GM19239 (cell line): ENCODE results near the gene CYP11A1.
"Not testable (repeated sequence)": the region's sequence is repeated elsewhere in the genome, so short reads cannot be mapped to it uniquely, and the experiment has no call there.

Experiments
- DNase-seq: peaks from one replicate; pipeline ENCODE4 v3.0.0; 2011; ENCODE audit warnings: low spot score; ENCODE audit not compliant: insufficient read length
- FAIRE-seq: peaks from 2 replicates; lab custom pipeline; 2011; peaks lifted over from hg19 to GRCh38; lab: Jason Lieb, UNC

Gene CYP11A1

DNA sequence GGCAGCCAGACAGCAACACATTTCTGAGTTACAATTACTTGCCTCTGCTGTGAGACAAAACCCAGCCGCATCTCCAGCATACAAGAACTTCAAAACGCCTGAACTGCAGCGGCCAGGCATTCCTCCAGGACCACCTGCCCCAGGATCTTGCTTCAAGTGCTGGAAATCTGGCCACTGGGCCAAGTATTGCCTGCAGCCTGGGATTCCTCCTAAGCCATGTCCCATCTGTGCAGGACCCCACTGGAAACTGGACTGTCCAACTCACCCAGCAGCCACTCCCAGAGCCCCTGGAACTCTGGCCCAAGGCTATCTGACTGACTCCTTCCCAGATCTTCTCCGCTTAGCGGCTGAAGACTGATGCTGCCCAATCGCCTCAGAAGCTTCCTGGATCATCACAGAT, 11.4 kb downstream of the CYP11A1 start:
- not testable (repeated sequence) for FAIRE-seq, DNase-seq

DNA sequence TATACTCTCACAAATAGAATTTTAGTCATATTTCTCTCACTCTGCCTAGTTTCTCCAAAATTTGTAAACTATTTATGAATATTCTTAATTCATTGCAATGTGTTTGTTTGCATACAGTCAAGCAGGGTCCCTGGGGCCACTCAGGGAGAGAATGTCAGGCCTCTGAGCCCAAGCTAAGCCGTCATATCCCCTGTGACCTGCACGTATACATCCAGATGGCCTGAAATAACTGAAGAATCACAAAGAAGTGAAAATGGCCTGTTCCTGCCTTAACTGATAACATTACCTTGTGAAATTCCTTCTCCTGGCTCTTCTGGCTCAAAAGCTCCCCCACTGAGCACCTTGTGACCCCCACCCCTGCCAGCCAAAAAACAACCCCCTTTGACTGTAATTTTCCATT, 13.5 kb downstream of the CYP11A1 start:
- not testable (repeated sequence) for FAIRE-seq, DNase-seq

DNA sequence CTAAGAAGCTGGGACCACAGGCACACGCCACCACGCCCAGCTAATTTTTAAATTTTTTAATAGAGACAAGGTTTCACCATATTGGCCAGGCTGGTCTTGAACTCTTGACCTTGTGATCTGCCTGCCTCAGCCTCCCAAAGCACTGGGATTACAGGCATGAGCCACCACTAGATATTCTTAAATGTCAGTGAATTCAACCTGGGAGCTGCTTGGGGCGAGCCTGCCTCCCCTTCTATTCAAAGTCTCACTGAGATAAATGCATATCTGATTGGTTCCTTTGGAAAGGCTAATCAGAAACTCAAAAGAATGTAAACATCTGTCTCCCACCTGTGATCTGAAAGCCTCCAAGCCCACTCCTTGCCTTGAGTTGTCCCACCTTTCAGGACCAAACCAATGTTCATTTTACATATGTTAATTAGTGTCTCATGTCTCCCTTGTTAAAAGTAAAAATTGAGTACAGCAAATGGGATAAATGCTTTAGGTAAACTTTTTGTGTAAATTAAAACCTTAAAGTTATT, 15.0 kb downstream of the CYP11A1 start:
- DNase-seq (no peak), FAIRE-seq (no peak)

DNA sequence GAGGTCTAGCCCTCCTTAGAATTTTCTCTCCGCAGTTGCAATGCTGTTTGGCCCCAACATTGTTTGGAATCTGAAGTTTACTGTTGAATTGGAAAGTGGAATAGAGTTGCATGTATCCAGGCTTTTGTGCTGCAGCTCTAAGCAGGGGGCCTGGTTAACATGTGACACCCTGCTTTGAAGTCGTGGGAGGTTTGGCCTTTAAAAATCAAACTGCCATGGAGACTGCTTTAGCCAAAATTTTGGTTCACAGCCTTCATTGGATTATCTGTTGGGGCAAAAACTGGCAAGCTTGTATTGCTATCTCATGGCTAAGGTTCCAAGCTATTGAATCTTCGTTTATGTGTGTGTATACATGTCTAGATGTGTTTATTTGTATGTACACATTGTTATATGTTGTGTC, 15.8 kb downstream of the CYP11A1 start:
- FAIRE-seq (no peak), DNase-seq (no peak)

DNA sequence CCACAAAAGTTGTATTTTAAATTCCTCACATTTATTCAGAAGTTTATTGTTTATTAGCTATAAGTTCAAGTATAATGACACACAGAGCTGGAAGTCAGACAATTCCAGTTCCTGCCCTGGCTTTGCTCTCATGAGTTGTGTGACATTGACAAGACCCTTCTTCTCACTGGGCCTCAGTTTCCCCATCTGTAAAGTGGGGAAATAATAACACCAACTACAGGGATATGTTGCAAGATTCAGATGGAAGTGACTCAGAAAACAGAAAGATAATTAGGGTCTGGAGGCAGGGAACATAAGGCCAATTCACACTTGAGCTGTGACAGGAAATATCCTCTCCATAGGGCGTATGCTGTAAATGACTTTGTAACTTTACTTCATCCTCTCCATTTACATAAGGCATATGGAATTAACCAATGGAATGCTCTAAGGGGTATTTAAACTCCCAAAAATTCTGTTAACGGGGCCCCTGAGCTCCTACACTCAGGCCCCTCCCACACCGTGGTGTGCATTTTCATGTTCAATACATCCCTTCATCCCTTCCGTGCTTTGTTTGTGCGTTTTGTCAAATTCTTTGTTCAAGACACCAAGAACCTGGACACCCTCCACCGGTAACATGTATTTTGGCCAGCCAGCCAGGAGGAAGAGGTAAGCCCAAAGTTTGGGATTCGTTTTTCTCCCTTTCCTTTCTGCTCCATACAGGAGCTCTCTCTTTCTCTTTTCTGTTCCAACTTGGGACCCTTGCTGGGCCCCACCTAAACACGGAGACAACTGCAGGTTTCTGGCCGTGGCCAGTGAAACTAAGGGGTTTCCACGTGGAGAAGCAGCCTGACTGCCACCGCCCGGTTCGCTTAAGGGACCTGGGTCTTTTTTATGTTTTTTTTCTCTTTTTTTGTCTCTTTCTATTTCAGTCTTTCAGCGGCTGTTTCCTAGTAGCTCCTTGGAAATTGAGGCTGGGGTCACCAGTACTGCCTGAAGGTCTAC, 16.9 kb downstream of the CYP11A1 start:
- DNase-seq = no peak
- no peak for FAIRE-seq

DNA sequence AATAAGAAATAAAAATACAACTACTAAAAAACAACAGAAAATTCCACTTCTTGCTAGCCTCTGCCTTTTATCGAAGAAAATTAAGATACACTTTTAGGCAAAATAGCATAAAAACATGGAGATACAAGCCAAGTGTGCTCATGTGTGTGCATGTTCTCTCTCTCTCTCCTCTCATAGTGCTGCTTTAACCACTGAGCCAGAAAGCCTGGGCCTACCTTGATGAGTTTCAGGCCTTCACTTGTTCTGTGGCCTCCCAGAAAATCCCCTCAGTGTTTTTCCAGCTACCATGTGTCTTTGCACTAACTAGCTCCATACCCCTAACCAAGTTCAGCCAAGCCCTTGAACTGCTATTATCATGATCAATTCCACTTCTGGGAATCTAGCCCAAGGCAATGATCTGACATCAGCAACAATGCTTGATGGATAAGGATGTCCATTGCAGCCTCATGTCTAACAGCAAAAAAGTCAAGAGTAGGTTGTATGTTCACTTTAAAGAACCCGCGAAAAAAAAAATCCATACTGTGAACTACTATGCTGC, 18.1 kb downstream of the CYP11A1 start:
- no peak for FAIRE-seq
- no peak for DNase-seq

DNA sequence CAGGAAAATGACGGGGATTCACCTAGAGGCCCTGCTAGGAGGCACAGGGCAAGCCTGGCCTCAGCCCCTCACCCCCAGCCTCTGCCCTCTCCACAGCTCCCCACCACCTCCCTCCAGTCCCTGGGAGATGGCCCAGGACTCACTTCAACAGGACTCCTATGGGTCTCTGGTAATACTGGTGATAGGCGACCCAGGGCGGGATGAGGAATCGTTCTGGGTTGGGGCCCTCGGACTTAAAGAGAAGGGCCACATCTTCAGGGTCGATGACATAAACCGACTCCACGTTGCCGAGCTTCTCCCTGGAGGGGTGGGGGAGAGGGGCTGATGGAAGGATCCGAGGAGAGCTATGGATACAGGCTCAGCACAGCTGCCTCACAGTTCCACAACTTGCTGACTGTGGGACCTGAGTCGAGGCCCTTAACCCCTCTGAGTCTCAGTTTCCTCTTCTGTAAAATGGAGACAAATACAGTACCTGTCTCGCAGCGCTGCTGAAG, 19.6 kb downstream of the CYP11A1 start:
- no peak for FAIRE-seq
- no peak for DNase-seq

DNA sequence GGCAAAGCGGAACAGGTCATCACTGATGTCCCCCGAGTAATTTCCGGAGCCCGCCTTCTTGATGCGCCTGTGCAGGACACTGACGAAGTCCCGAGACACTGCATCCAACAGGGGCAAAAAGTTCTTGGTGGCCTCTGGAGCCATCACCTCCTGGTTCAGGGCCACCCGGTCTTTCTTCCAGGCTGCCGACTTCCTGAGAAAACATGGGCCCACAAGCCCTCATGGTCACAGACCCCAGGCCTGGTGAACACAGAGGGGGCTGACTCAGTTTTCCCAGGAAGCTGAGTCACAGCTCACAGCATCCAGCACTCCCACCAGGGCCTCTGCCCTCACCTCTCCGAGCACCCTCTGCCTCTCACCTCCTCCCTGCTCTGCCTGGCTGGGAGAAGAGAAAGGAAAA, 22.4 kb downstream of the CYP11A1 start:
- no peak for DNase-seq

DNA sequence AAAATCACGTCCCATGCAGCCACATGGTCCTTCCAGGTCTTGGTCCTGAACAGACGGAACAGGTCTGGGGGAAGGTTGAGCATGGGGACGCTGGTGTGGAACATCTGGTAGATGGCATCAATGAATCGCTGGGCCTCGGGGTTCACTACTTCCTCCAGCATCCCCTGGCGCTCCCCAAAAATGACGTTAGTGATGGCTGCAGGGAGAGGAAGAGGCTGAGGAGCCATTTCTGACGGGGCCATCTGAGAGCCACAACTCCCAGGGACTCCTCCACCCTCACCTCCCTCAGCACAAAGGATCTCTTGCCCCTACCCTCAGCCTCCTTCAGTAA, 23.7 kb downstream of the CYP11A1 start:
- DNase-seq (no peak), FAIRE-seq (no peak)

More for the DNA sequence above, 22.4 kb downstream of the CYP11A1 start:
- no peak for FAIRE-seq

DNA sequence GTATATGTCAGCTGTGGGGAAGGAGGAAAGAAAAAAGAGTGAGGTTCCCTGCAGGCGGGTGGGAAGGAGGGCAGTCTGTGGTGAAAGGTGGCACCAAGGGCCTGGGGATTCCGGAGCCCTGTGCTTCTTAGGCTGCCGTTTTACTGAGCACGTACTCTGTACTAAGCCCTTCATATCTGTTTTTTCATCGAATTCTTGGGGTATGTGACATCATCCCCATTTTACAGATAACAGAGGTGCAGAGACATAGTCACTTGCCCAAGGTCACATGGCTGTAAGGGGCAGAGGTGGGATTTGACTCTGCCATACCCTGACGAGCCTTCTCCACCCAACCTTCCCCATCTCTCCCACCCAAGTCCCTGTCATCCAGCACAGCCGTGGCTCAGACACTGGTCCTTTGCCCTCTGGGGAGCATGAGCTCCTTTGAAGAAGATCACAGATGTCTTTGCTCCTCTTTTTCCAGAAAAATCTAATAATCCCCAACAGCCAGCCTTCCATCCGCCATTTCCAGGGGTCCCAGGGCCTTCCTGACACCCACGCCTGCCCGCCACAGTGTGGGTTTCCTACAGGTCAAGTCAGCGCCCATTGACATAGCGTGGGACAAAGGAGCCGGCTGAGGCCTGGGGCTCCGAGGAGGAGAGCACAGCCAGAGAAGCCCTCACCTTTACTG, 24.2 kb downstream of the CYP11A1 start:
- DNase-seq (no peak), FAIRE-seq (no peak)

DNA sequence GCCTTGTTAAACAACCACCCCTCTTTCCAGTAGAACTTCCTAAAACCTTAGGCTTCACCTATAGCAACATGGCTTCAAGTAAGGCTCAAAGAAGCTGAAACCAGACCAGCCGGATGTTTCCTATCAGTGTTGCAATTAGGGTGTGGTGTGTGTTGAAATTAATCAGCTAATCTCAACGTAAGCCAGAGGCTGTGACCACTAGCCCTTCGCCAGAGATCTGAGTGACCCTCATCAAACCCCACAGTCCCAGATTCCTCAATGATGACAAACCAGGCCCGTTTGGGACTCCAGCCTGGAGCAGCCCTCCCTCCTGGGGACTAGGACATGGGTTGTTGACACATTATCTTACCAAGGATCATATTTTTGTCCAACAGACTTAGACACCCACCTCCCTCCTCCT, 27.3 kb downstream of the CYP11A1 start:
- no peak for FAIRE-seq

DNA sequence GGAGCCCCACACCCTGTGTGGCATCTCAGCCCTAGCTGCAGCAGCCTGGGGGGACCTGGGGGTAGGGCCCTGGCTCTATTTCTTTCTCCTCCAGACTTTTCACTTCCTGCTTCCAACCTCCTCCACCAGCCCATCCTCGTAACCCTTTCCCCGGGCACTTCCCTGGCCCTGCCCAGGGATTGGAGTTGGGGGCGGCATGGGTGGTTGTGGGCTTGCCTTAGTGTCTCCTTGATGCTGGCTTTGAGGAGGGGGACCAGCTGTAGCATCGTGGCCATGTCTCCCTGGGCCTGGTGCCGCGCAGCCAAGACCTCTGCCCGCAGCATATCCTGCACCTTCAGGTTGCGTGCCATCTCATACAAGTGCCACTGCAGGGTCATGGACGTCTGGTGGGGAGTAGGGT, 28.1 kb downstream of the CYP11A1 start:
- FAIRE-seq (no peak), DNase-seq (no peak)

More for the DNA sequence above, 27.3 kb downstream of the CYP11A1 start:
- DNase-seq = no peak

DNA sequence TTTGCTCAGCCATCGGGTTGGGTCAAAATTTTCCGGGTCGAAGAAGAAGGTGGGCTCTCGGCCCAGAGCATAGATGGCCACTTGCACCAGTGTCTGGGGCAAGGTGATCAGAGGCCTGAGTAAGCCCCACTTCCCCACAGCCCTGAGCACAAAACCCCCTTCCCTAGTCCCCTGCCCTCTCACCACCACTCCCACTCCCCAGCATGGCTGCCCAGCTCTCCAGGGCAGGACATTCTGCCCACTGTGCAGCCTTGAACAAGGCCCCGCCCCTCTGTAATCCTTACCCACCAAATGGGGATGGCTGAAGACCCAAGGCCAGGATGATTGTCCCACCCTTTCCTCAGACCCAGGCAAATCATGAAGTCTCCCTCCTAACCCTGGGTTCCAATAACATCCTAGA, 28.8 kb downstream of the CYP11A1 start:
- FAIRE-seq = no peak

DNA sequence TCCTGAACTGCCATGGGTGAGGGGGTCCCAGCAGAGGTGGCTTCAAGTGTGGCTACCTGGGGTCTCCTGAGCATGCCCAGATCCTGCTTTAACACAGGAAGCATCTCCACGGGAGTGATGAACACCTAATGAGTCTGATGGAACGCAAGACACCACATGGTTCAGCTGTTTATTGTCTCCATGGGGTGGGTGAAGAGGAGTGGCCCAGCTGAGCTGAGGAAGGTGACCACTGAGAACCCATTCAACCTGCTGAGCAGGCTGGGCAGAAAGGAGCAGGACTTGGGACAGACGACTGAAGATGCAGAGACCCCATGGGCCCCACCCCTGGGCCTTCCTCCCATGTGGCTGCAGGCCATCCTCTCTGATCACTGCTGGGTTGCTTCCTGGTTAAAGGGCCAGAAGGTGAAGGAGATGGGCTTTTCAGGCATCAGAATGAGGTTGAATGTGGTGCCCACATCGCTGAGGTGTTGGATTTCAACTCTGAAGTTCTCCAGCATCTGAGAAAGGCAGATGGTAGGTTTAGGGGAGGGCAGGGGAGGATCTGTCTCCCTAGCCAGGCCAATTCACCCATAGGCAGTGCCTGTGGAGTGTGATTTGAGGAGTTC, 29.7 kb downstream of the CYP11A1 start:
- FAIRE-seq (no peak), DNase-seq (no peak)

More for the DNA sequence above, 28.8 kb downstream of the CYP11A1 start:
- DNase-seq = no peak

DNA sequence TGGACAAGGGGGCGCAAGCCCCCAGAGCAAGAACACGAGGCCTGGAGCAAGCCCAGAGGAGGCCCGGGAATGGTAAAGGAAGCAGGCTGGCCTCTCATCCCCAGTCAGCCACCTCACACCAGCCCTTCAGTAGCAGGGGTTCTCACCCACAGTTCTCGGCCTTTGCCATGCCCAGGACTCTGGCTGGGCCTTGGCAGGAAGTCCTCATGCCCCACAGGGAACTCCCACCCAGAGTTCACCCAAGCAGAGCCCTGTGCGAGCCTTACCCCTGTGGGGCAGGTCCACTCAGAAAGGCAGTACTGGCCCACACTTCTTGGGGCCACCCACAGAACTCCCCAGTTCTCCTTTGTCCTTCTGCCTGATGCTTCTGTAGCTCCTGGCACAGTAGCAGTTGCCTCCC, 30.3 kb downstream of the CYP11A1 start:
- DNase-seq (no peak), FAIRE-seq (no peak)

DNA sequence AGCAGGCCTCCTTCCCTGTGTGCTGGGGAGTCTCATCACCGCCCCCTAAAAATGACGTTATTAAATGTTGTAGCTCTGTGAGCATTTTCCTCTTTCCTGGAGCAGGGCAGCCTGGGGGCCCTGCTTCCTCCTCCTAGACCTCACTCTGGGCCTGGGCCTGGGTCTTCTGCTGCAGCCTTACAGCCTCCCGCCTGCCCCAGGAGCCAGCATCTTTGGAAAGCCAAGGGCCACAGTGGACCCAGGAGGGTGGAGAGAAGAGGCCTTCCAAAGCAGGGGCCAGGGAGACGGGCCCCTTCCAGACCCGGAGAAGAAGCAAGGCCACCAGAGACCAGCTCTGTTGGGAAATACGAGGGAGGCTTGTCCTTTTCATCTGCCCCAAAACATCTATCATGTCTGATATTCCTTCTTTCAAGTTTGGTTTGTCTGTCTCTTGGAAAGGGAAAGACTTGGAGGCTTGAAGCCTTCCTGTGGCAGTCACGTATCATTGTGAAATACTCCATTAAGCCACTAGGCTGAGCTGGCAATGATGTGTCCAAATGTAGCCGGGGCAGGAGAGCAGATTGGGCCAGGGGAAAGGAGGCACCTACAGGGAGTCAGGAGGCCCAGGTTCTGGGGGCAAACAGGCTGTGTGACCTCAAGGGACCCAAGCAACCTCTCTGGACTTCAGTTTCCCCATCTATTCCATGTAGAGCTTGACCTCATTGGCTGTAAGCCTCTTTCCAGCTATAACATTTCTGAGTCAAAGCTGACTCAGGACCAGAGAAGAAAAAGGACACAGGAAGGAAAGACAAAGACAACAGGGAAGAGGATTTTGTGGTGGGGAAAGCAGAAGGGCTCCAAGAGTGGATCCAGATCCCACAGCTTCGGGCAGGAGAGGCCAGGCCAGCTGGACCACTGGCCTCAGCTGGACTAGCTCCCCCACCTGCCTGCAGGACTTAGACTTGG, 31.1 kb downstream of the CYP11A1 start:
- FAIRE-seq (no peak), DNase-seq (no peak)

DNA sequence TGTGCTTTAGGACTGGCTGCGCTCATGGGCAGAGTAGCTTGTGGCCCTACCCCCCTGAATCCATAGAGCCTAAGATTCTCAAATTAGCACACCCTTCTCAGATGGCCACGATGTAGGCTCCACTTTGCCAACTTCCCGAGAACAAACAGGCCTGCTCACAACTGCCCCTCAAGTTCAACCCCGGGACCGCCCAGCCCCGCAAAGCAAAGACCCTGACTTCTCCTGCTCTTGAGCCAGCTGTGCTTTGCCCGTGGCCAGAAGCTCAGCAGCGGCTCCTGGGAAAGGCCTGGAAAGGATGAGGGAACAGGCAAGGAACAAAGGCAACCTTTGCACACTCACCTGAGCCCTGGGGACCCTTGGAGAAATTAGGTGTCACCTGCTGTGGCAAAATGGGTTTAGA, 32.0 kb downstream of the CYP11A1 start:
- no peak for FAIRE-seq
- DNase-seq = no peak

DNA sequence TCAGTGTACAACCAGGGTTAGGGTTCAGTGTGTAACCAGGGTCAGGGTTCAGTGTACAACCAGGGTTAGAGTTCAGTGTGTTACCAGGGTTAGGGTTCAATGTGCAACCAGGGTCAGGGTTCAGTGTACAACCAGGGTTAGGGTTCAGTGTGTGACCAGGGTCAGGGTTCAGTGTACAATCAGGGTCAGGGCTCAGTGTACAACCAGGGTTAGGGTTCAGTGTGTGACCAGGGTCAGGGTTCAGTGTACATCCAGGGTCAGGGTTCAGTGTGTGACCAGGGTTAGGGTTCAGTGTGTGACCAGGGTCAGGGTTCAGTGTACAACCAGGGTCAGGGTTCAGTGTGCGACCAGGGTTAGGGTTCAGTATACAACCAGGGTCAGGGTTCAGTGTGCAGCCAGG, 33.3 kb downstream of the CYP11A1 start:
- DNase-seq (no peak), FAIRE-seq (no peak)

DNA sequence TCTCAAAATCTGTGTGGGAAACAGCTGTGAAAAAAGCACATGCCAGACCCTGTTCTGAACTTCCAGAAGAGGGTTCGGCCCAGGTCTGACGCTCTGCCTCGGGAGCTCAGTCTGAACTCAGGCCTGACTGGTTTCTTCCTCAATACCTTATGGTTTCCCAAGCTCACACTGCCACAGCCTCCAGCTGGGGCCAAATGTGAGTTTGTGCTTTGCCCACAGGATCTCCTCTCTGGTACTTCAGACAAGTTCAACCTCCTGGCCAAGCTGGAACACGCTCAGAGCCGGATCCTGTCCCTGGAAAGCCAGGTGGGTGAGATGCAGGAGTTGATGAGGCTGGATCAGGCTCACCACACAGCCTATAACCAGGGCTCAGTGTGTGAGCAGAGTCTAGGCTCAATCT, 33.8 kb downstream of the CYP11A1 start:
- no peak for FAIRE-seq

More for the DNA sequence above, 33.8 kb downstream of the CYP11A1 start:
- no peak for DNase-seq
